GM23338 (cell line): Measurements from ENCODE around the gene SP5. TPM values are rescaled to one million over a fixed set of nuclear protein-coding genes. Genes with fewer than 3 reads are reported as not detected.

Experiments used
- ZNF462 ChIP-seq: fragments of 250-450 bp; sonication (Bioruptor Pico); IDR thresholded peaks from 2 replicates; pipeline ENCODE4 v1.5.0; 2020; ENCODE audit warnings: mild to moderate bottlenecking, moderate library complexity
- polyA plus RNA-seq: library from polyadenylated mRNA; unstranded; fragments of >200 nt; fragmentation: Nextera tagmentation; extraction: Ambion mirVana; gene quantifications from 2 replicates; pipeline ENCODE4 v1.2.1, GENCODE V29; 2016
- small RNA-seq: library from RNA; depleted of rRNA; stranded (forward); fragments of <200 nt; gene quantifications from one replicate; pipeline ENCODE3, GENCODE V24; 2014; ENCODE audit warnings: low replicate concordance
- total RNA-seq: library from RNA; depleted of rRNA; stranded (reverse); fragments of >200 nt; shearing (Covaris generic); gene quantifications from 2 replicates; pipeline ENCODE4 v1.2.3, GENCODE V29; 2014; rRNA removed

Gene SP5
- total and polyA plus RNA-seq, 2 experiments from 2014 or later: 0.21 to 0.32 TPM

GRCh38 chr2:170766693-170767092, 51.6 kb downstream of the SP5 start (continued):
- no peak for TF ChIP-seq ZNF462 (CRISPR knock-in tag)

Small RNAs within 50 kb of the gene (small RNA-seq; reads per million reads assigned to genes)
- gene RF02271: not detected

Other genes starting within 250 kb of the SP5 start
- 2.1 TPM in 1 of 2 replicates, not detected in the other for gene ERICH2, start 55.0 kb downstream of the SP5 start, total RNA-seq
- 3.2 and 3.5 TPM in 2 replicates for gene ERICH2, start 55.0 kb downstream of the SP5 start, polyA plus RNA-seq
- 0.17 and 0.47 TPM in 2 replicates for gene GAD1, start 101.5 kb downstream of the SP5 start, total RNA-seq
- 0.34 TPM in 1 of 2 replicates, not detected in the other for gene GAD1, start 101.5 kb downstream of the SP5 start, polyA plus RNA-seq
- 45.2 and 45.9 TPM in 2 replicates for gene GORASP2, start 213.9 kb downstream of the SP5 start, total RNA-seq
- 38.7 and 44.5 TPM in 2 replicates for gene GORASP2, start 213.9 kb downstream of the SP5 start, polyA plus RNA-seq